ENCODE measurements around the gene KNDC1.

DNA sequence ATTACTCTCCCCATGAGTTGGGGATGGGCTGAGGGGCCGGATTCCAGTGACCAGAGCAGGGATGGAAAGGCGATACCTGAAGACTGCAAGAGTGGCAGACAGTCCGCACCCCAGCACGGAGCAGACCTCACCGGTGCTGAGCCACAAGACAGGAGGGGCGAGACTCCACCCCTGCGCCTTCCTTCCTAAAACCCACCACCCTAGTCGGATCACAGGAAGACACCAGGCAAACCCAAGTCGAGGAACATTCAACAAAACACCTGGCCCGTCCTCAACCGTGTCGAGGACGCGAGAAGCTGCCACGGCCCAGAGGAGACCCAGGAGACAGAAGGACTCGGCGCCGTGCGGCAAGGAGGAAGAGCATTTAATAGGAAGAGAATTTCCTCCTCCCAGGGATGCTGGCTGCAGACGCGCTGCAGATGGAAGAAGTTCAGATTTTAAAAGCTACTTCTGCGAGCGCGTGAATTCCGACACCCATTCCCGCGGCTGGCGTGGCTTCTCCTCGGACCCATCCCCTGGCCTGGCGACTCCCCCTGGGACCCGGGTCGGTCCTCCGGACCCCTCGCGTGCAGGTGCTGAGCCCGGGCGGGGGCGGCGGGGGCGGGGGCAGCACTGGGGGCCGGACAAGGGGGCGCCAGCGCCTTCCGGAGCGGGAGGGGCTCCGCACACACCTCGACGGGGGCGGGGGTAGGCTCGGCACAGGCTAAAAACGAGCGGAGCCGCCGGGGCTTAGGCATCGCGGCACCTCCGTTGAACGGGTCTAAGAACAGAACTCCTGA lies 69.4 kb downstream of the KNDC1 start:
- no peak for TF ChIP-seq ARNT (IDR thresholded peaks at IDR 0.05)
- TF ChIP-seq FOXK1 (CRISPR knock-in tag; IDR thresholded peaks at IDR 0.05; ENCODE audit: borderline replicate concordance, low read depth), result no peak
- no peak for TF ChIP-seq SUZ12 (IDR thresholded peaks at IDR 0.05; ENCODE audit: low read depth, low read length)
- TF ChIP-seq JUND (CRISPR knock-in tag; IDR thresholded peaks at IDR 0.05), result no peak
- no peak for TF ChIP-seq SRF (IDR thresholded peaks at IDR 0.05; ENCODE audit: low read depth, low read length)

All from HepG2 (cell line).